Activated CD4-positive, alpha-beta T cell treated with anti-CD3 and anti-CD28 coated beads, Interleukin-2, Interleukin-6, amounts not matched to agents 100 ng/mL and 50 ng/mL, durations not matched to agents 16 hours and 8 hours (primary cell): ENCODE measurements around the gene ADGRL1.
"Not testable (repeated sequence)": the region's sequence is repeated elsewhere in the genome, so short reads cannot be mapped to it uniquely, and the experiment has no call there.

ENCODE experiments used
- DNase-seq: peaks from one replicate; pipeline ENCODE4 v3.0.0-alpha.2; 2020

Gene ADGRL1

DNA sequence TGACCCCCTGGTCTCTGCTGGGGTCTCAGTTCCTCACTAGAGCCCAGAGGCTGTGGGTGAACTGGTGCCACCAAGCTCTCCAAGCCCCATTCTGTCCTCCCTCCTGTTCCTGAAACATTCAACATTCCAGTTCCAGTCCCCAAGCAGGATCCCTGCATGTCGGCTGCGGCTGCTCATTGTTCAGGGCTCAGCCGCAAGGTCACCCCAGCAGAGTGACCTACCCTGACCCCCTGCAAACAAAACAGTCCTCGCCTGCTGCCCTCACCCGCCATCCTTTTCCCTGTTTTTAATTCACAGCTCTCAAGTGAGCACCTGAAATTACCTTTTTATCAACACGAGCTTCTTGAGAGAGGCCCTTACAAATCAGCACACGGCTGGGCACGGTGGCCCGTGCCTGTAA lies 19.3 kb downstream of the ADGRL1 start:
- not testable (repeated sequence) for DNase-seq

DNA sequence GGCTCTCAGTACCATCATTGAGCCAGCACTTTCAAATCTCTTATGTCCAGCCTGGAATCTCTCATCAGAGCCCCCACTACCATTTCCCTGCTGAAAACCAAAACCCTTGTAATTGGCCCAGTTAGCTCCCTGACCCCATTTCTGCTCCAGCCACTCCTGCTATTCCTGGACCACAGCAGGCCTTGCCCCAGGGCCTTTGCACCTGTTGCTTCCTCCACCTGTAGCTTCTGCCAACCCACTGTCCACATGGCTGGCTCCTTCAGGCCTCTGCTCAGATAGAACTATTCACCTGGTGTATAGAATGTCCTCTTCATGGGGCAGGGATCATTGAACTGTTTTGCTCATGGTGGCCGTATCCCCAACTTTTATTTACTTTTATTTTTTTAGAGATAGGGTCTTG lies 20.3 kb downstream of the ADGRL1 start:
- not testable (repeated sequence) for DNase-seq

DNA sequence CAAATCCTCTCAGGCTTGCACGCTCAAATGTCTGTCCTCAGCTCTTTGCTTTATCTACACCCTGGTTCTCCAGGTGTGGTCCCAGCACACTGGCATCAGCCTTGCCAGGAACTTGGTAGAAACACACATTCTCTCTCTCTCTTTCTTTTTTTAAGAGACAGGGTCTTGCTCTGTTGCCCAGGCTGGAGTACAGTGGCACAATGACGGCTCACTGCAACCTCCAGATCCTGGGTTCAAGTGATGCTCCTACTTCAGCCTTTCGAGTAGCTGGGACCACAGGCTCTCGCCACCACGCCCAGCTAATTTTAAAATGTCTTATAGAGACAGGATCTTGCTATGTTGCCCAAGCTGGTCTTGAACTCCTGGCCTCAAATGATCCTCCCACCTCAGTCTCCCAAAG lies 20.8 kb downstream of the ADGRL1 start:
- no peak for DNase-seq

DNA sequence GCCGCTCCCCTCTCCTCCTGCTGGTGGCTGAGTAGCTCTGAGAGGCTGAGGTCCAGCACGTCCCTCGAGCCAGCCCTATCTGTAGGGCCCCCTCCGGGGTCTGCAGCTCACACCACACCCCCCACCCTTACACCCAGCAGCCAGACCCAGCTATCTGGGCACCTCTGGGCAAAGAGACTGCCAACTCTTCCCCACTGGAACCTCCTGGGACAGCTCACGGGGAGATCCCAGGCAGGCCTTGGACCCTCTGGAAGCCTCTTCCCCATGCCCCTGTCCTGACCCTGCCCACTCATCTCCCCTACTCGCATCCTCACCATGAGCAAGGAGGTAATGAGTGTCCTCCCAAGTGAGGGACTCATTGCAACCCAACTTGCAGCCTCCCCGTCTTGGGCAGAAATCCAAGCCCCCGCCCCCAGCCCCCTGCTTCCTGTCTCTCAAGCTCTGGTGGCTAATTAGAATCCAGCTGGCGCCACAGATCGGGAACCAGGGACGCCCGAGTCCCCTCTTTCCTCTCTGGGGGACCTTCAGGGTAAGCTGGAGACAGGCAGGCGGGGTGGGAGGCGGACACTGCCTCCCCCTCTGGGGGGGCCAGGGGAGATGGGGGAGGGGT lies 22.1 kb downstream of the ADGRL1 start:
- DNase-seq = no peak

DNA sequence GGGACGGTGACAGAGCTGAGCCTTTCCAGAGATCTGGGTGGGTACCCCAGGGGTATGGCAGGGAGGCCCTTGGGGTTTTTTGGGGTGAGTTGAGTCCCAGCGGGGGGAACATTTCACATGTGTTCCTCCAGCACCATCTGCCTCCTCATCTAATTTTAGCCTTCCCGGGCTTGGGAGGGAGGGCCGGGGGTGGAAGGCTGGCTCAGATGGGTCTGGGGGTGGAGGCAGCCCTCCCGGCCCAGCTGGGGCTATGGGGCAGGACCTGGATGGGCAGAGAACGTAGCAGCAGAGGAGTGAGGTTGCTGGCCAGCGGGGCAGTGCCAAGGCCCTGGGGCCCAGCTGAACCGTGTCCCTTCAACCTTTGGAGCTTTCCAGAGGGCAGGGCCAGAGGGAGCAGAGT lies 23.5 kb downstream of the ADGRL1 start:
- no peak for DNase-seq

DNA sequence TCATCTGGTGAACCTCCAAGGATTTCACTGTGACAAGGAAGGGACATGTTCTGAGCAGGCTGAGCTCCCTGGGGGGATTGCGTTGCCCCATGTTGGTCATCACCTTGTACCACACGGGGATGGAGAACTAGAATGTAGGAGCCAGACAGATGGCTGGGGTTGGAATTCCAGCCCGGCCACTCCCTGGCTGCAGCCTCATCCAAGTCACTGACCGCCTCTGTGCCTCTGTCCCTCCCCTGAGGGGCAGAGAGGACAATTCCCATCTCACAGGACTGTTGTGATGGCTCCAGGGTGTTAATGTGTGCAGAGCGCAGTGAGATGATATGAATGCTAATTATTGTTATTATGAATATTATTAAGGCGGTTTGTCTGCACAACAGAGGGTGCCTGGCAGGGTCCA lies 24.1 kb downstream of the ADGRL1 start:
- no peak for DNase-seq

DNA sequence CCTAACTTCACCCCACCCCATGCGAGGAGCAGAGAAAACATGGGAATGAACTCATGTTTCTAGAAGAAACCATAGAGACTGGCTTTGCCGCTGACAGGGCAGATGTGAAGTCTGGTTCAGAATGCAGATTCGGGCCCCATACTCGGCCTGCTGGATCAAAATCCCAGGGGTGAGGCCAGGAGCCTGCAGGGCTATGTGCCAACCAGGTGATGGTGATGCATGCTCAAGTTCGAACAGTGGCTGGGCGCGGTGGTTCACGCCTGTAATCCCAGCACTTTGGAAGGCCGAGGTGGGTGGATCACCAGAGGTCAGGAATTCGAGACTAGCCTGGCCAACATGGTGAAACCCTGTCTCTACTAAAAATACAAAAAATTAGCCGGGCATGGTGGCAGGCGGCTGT lies 24.8 kb downstream of the ADGRL1 start:
- DNase-seq = not testable (repeated sequence)

DNA sequence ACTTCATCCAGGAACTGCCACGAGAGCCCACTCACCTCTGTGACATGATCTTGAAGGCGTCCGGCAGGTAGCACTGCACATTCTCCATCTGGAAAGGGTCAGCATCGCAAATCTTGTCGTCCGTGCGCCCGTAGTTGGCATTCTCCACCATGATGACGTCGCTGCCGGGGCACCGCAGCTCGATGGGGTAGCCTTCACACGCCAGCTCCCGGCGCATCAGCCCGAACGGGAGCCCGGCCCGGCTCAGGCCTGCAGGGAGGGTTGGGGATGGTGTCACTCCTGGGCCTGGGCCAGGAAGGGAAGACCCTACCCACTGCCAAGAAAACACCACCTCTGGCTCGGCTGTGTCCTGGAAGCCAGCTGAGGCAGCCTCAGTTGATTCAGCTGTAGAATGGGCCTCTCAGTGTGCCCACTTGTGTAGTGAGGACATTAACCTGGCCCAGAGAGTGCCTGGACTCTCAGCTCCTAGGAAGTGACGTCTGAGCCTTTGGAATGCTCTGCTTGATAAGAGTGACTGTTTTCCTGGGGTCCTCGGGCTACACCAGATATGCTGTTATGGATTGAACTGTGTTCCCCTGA lies 28.4 kb downstream of the ADGRL1 start:
- DNase-seq = no peak

DNA sequence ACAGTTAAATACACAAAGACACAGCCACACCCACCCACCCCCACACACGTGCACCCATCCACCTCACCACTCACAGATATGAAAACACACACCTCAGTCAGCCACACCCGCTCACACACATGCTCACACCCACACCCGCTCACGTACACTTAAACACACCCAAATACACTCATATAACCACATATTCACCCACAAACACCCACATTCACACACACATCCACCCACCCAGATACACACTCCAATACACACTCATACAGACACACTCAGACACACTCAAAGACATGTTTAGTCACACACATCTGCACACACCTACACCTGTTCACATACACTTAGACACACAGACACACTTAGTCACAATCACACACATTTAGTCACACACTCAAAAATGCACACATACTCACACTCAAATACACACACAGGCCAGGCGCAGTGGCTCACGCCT lies 30.6 kb downstream of the ADGRL1 start:
- DNase-seq = no peak

DNA sequence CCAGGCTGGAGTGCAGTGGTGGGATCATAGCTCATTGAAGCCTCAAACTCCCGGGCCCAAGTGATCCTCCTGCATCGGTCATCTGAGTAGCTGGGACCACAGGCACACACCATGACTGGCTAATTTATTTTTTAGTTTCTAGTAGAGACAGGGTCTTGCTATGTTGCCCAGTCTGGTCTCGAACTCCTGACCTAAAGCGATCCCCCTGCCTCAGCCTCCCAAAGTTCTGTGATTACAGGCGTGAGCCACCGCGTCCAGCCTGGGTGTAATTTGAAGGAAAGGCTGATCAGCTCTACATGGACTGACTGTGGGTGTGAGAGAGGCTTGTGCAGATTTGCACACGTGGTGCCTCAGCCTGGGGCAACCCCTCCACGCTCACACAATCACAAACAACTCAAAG lies 31.1 kb downstream of the ADGRL1 start:
- no peak for DNase-seq

DNA sequence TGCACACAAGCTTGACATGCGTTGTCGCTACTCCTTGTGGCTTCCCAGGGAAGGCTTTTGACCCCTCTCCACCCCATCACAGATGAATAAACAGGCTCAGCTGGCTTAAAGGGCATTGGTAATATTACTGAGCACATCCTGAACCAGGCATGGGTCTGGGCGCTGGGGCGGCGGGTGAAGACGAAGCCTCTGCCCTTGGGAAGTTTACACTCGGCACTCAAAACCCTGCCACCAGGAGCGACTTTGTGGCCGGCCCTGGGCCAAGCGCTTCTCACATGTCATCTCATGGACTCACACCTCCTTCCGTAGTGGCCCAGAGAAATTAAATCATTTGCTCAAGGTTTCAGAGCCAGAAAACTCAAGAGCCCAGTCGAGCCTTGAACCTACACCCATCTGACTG lies 37.0 kb downstream of the ADGRL1 start:
- no peak for DNase-seq

DNA sequence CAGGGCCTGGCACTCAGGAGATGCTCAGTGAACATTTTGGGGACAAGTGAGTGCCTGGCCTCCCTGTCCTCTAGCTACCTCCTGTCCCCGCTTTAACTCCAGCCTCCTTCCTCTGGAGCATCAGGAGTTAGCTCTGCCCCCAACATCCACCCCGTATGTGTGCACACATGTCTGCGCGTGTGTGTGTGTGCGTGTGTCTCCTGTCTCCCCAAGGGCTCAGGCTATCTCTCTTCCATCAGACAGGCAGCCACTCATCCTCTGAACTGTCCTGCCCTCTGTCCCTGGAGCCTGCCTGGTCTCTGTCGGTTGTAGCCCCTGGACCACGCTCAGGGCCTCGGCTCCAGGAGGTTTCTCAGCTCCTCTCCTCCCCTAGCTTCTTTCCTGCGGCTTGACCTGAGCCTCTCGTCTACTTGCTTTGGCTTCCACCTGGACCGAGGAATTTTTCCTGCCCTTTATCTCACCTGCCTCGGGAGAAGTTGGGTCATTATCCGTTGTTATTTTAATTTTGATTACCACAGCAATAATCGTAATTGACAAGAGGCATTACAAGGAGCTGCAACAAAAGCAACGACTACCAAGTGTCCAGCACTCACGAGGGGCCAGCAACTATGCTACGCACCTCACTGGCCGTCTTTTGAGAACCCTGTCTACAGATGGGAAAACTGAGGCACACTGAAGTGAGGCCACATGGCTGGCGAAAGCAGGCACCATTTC lies 37.6 kb downstream of the ADGRL1 start:
- DNase-seq = no peak

DNA sequence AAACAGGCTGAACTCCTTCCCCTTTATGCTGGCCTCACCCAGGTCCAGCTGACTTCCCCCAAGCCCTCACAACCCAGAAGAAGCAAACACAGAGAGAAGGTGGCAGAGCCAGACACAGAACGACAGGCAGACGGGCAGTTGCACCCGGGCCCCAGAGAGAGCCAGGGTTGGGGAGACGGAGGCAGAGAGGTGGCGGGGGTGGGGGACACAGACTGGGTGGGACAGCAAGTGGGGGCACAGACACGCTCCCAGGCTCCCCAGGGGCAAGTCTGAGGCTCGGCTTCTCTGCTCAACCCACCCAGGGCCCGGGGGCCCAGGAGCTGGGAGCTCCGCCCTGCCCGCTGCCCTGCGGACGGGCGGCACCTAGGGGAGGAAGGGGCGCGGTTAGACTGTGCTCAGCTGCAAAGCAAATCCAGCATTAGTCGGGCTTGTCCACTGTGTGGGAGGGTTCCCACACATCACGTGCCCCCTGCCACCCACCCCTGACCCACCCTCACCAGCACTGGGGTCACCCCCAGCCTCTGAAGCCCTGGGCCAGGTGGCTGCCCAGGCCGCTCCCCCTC lies 38.3 kb downstream of the ADGRL1 start:
- DNase-seq = no peak

DNA sequence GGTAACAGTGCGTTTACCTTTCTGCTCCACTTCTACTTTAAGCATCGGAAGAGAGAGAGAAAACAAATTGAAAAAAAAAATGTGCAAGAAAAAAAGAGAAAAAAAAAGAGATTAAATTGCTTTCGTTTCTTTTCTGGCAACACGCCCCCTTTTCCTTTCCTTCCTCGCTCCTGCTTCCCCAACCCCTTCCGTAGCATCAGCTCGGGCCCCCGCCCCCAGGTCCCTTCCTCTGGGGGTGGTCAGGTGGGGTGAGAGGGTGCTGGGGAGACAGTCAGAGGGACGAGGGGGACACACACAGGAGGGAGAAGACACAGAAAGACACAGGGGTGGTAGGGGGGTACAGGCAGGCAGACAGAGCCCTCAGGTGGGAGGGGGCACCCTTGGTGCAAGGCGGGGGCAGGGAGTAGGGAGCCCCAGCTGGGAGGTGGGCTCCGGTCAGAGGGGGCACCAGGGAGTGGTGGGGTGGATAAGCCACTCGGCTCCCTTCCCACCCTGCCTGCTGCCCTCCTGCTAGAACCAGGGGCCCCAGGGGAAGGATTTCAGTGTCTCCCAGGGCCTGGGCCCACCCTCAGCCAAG lies 38.9 kb downstream of the ADGRL1 start:
- no peak for DNase-seq

DNA sequence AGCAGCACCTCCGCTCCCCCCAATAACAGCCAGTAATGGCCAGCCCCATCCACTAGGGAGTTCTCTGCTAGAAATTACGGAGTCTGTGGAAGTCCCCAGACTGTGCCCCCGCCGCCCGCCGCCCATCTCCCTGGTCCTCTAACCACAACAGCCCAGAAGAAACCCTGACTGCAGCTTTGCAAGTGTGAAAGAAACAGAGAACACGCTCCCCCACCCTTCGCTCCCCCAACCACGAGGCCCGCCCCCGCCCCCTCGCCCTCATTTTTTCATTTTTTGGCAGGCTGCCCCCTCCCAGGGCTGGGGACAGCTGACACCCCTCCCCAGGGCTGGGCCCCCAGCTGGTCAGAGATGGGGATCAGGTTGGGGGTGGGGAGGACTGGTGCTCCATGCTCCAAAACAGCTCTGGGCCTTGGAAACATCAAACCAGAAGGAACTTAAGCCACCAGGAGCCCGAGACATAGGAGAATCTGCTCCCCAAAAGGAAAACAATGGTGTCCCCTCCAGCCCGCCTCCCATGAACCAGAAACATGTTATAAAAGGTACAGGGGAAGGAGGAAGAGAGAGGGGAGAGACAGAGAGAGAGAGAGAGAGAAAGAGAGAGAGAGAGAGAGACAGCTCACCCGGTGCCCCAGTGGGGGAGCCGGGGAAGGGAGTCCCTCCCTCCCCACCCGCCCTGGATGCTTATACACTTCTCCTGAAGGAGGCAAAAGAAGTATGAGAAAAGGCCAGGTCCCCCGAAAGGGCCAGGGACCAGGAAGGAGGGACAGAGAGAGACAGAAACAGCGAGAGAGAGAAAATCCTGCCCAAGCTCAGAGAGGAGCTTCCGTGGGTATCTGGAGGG lies 39.8 kb downstream of the ADGRL1 start:
- DNase-seq = no peak

DNA sequence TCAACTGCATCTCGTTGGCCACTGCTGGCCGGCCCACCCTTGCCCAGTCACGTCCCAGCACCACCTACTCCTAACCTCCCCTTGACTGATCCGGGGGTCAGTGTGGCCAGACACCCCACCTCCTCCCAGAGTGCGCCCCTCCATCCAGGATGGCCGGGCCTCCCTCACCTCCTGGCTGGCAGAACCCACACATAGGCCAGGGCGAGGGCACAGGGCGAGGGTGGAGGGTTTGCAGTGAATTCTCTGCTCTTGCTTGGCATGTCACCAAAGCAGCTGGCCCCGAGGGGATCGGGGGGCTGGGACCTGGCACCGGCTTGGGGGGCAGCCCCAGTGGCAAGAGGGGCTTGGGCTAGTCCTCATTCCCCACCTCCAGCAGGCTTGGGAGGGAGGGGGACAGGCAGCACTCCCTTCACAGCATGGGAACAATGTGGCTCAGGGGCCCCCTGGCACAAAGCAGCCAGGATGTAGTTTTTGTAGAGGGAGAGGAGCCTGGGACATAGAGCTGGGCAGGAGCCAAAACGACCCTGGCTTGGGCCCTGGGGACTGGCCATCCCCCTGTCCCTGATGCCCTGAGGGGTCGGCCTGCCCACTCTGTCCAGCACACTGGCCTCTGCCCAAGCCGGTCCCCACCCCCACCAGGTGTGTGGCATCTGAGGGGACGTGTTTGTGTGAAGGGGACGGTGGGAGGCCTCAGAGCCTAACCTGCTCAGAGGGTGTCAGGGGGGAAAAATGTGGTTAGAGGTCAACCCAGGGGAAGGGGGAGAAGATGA lies 41.1 kb downstream of the ADGRL1 start:
- DNase-seq = no peak

DNA sequence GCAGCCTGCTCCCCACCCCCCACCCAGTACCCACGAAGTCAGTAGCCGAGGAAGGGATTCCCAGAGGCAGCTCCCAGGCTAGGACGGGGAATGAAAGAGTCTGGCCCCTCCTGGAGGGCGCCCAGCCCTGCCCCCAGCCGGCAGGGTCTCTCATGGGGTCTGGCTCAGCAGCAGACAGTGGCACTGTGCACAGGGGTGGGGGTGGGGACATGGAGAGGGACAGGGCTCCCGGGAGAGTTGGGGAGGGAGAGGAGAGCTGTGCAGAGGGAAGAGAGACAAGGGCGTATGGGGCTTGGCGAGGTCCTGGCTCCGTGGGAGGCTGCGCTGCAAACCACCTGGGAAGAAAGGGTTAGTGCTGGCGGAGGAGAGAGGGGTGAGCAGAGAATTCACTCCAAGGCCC lies 41.9 kb downstream of the ADGRL1 start:
- no peak for DNase-seq

DNA sequence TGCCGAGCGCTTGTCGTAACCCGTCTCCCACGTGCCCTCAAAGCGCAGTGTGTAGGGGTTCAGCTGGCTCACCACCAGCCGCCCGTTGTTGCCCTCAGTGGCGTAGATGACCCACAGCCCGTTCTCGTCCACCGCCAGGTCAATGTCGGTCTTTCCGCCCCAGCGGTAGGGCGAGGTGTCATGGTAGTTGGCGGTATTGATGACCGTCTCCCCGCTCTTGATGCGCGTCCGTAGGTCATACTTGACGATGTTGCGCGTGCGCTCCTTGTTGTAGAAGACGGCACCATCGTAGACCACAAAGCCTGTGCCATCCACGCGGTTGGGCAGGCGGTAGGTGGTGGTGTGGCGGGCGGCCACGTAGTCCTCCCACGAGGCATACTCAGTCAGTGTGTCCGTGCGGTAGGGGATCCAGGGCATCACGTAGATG lies 43.1 kb downstream of the ADGRL1 start:
- no peak for DNase-seq

DNA sequence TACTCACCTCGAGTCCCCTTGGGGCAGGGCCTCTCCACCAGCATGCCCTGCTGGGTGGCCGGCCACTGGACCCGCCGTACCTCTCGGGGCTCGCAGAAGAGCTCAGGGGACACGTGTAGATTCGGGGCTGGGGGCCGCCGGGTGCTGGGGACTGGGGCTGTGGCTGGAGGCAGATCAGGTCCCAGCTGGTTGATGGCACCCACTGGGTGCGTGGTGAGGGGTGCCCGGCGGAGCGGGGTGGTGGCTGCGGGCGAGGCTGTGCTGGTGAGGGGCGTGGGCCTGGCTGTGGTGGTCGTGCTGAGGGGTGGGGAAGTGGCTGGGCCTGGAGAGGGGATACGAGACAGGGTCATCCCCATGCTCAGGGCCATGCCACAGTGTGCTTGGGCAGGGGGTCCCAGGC lies 44.7 kb downstream of the ADGRL1 start:
- no peak for DNase-seq

DNA sequence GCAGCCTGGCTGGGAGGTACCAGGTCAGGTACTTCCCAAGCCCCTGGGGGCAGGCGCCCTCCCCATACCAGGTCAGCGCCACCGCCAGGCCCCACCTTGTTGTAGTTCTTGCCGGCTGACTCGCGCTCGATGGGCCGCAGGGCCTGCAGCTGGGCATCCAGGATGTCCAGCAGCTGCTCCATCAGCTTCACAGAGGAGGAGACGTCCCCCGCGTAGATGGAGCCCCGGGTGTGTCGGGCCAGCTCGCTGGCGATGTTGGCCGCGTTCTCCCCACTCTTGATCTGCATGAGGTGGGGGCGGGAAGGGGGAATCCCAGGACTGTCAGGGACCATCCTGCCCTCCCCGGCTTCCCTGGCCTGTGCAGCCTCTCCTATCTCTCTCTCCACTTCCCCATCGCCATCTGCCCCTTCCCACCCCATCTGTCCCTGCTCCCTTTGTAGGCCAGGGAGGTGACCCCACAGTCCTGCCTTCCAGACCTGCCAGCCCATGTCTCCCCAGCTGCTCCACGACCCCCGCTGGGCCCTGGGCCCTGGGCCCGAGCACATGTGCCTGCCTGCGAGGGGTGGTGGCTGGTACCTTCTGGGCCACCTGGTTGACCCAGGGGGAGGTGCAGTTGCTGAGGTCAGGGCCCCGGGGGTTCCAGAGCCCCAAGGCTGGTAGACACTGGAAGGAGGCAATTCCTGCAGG lies 45.8 kb downstream of the ADGRL1 start:
- DNase-seq = no peak

DNA sequence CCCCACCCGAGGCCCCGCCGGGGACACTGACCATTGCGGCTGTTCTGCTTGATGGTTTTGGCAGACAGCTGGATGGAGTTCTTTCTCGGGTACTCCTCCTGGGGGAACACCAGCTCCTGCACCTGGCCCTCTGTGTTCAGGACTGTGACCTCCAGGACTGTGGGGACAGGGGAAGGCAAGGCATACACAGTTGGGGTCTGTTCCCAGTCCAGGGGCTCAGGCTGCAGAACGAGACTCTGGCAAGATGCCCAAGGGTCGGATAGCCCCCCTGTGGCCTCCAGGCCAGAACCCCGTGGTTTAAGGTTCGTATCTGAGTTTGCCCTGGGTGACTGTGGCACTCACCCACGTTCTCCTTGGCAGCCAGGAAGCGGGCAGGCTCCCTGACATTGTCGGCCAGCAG lies 46.9 kb downstream of the ADGRL1 start:
- no peak for DNase-seq
